IMR-90 (cell line): ENCODE results near the gene RNF151. TPM values are rescaled to one million over a fixed set of nuclear protein-coding genes. Genes with fewer than 3 reads are reported as not detected.

Source experiments
- ATAC-seq: fragments of 200-7000 bp; cut with Tn5 transposase; 2 replicates; pipeline ENCODE4 v1.9.1; 2020; ENCODE audit warnings: low read depth, mild to moderate bottlenecking, moderate library complexity
- Bru-seq: library from RNA; stranded (reverse); fragments of 400-500 nt; gene quantifications from one replicate; lab custom pipeline; 2021; lab: Mats Ljungman, UMichigan
- BruChase-seq, 2 experiments: library from RNA; stranded (reverse); fragments of 400-500 nt; gene quantifications; one replicate each; lab custom pipeline; 2021; lab: Mats Ljungman, UMichigan
- BruUV-seq: library from RNA; stranded (reverse); fragments of 400-500 nt; replicated peaks from 2 replicates; lab custom pipeline; 2021; lab: Mats Ljungman, UMichigan
- CTCF ChIA-PET: fragments of 300-600 bp; formaldehyde crosslinking; extraction: SDS; loops from one replicate; lab custom pipeline; 2021; ENCODE audit warnings: antibody characterized with exemption; lab: Yijun Ruan, JAX
- POLR2A ChIA-PET: fragments of 300-600 bp; sonication (Branson Sonifier 250); formaldehyde crosslinking; loops from one replicate; lab custom pipeline; 2022; ENCODE audit warnings: antibody characterized with exemption; ENCODE audit not compliant: unreplicated experiment; lab: Charles Lee
- DNase-seq: peaks from one replicate; pipeline ENCODE4 v3.0.0; 2013
- H2AFZ ChIP-seq: replicated peaks from 2 replicates; pipeline ENCODE3; 2013; ENCODE audit warnings: low read length, mild to moderate bottlenecking; ENCODE audit not compliant: poor library complexity
- H2AK5ac ChIP-seq: 2 replicates; pipeline ENCODE4 v1.6.1; 2013; ENCODE audit warnings: low read depth, low read length, inconsistent platforms
- H2AK9ac ChIP-seq: replicated peaks from 2 replicates; pipeline ENCODE3; 2013; ENCODE audit warnings: mild to moderate bottlenecking, low read depth, low read length, moderate library complexity; ENCODE audit not compliant: poor library complexity
- H2BK120ac ChIP-seq: 2 replicates; pipeline ENCODE4 v1.6.1; 2013; ENCODE audit warnings: low read depth, low read length, inconsistent platforms
- H2BK15ac ChIP-seq: 3 replicates; pipeline ENCODE4 v1.6.1; 2013; ENCODE audit warnings: low read depth, low read length, inconsistent platforms
- H2BK20ac ChIP-seq: 2 replicates; pipeline ENCODE4 v1.6.1; 2013; ENCODE audit warnings: low read depth, mild to moderate bottlenecking, inconsistent platforms, low read length, moderate library complexity
- H2BK5ac ChIP-seq: 2 replicates; pipeline ENCODE4 v1.6.1; 2013; ENCODE audit warnings: mild to moderate bottlenecking, low read depth, low read length, inconsistent platforms; ENCODE audit not compliant: poor library complexity, severe bottlenecking
- H3K14ac ChIP-seq: replicated peaks from 2 replicates; pipeline ENCODE4 v1.6.1; 2013; ENCODE audit warnings: low read depth, low read length, inconsistent platforms
- H3K18ac ChIP-seq: 2 replicates; pipeline ENCODE4 v1.6.1; 2013; ENCODE audit warnings: low read depth, low read length, control low read depth
- H3K23ac ChIP-seq: 2 replicates; pipeline ENCODE4 v1.6.1; 2013; ENCODE audit warnings: low read depth, low read length, inconsistent platforms
- H3K27ac ChIP-seq: 2 replicates; pipeline ENCODE4 v1.5.1; 2013; ENCODE audit warnings: mild to moderate bottlenecking, control low read depth, low read length; ENCODE audit not compliant: insufficient read depth
- H3K27me3 ChIP-seq: 2 replicates; pipeline ENCODE4 v1.6.1; 2013; ENCODE audit warnings: low read length; ENCODE audit not compliant: control insufficient read depth, insufficient read depth
- H3K36me3 ChIP-seq: 2 replicates; pipeline ENCODE4 v1.6.1; 2013; ENCODE audit warnings: low read length, mixed read lengths; ENCODE audit not compliant: control insufficient read depth, insufficient read depth
- H3K4ac ChIP-seq: 2 replicates; pipeline ENCODE4 v1.6.1; 2013; ENCODE audit warnings: low read depth, low read length, inconsistent platforms
- H3K4me1 ChIP-seq: 2 replicates; pipeline ENCODE4 v1.6.1; 2013; ENCODE audit warnings: low read length, mixed read lengths; ENCODE audit not compliant: control insufficient read depth, insufficient read depth
- H3K4me2 ChIP-seq: 2 replicates; pipeline ENCODE4 v1.6.1; 2013; ENCODE audit warnings: low read depth, mild to moderate bottlenecking, control low read depth, low read length, moderate library complexity
- H3K4me3 ChIP-seq: 2 replicates; pipeline ENCODE4 v1.5.1; 2013; ENCODE audit warnings: low read depth, mild to moderate bottlenecking, control low read depth, low read length, moderate library complexity; ENCODE audit not compliant: insufficient read depth
- H3K56ac ChIP-seq: 2 replicates; pipeline ENCODE4 v1.6.1; 2013; ENCODE audit warnings: low read length, inconsistent platforms; ENCODE audit not compliant: insufficient read depth; ENCODE audit errors: extremely low read depth
- H3K79me1 ChIP-seq, 2 experiments: 2 replicates each; pipeline ENCODE4 v1.6.1; 2013; ENCODE audit warnings: low read length in 2 of 2, inconsistent platforms in 1 of 2, low read depth in 1 of 2
- H3K9ac ChIP-seq: 2 replicates; pipeline ENCODE4 v1.6.1; 2013; ENCODE audit warnings: low read depth, low read length, control low read depth
- H3K9me1 ChIP-seq: 2 replicates; pipeline ENCODE4 v1.6.1; 2013; ENCODE audit warnings: low read length, inconsistent platforms; ENCODE audit not compliant: insufficient read depth
- H3K9me3 ChIP-seq: 2 replicates; pipeline ENCODE4 v1.6.1; 2013; ENCODE audit warnings: low read length; ENCODE audit not compliant: control insufficient read depth, insufficient read depth
- H4K20me1 ChIP-seq: 2 replicates; pipeline ENCODE4 v1.6.1; 2013; ENCODE audit warnings: low read length, inconsistent platforms; ENCODE audit not compliant: insufficient read depth
- H4K5ac ChIP-seq: 2 replicates; pipeline ENCODE4 v1.6.1; 2013; ENCODE audit warnings: mild to moderate bottlenecking, low read depth, low read length, control low read depth
- H4K8ac ChIP-seq, 2 experiments: 2 replicates each; pipeline ENCODE4 v1.6.1; 2013; ENCODE audit warnings: low read depth in 2 of 2, low read length in 2 of 2, control low read depth in 1 of 2, inconsistent platforms in 1 of 2
- H4K91ac ChIP-seq: 2 replicates; pipeline ENCODE4 v1.6.1; 2013; ENCODE audit warnings: low read depth, low read length, inconsistent platforms; ENCODE audit not compliant: insufficient read depth
- CEBPB ChIP-seq: IDR thresholded peaks from 2 replicates; pipeline ENCODE4 v1.6.1; 2012; ENCODE audit warnings: low read depth, low read length, improper control_type of control experiment
- FOS ChIP-seq: fragments of 150-350 bp; IDR thresholded peaks from 2 replicates; pipeline ENCODE4 v1.6.1; 2016; ENCODE audit warnings: low read depth, low read length
- MAZ ChIP-seq: IDR thresholded peaks from 2 replicates; pipeline ENCODE4 v1.6.1; 2012; ENCODE audit warnings: low read depth, mild to moderate bottlenecking, low read length, improper control_type of control experiment, moderate library complexity, borderline replicate concordance
- NFE2L2 ChIP-seq: fragments of 150-350 bp; IDR thresholded peaks from 2 replicates; pipeline ENCODE4 v1.6.1; 2016; ENCODE audit warnings: low read depth, mild to moderate bottlenecking, low read length
- RFX5 ChIP-seq: IDR thresholded peaks from 2 replicates; pipeline ENCODE4 v1.8.0; 2012; ENCODE audit warnings: low read depth, mild to moderate bottlenecking, low read length, moderate library complexity
- WGBS, 2 experiments: methylation state at CpG; one replicate each; pipeline versions ENCODE4 v1.1.5 to v1.1.7; 2013; ENCODE audit warnings: missing lambda C conversion rate in 2 of 2; ENCODE audit not compliant: insufficient read length in 1 of 2; ENCODE audit errors: extremely low coverage in 2 of 2; 5-methylcytosine and 5-hydroxymethylcytosine counted together
- dilution Hi-C: fragments of 300-500 bp; cut with HindIII; formaldehyde crosslinking; loops from one replicate; pipeline ENCODE4 v1.14.3; 2018; ENCODE audit warnings: low sequenced_read_pairs; ENCODE audit not compliant: unreplicated experiment
- in situ Hi-C: fragments of 300-500 bp; cut with MboI; formaldehyde crosslinking; loops from 3 replicates; pipeline ENCODE4 v1.14.3; 2019; ENCODE audit warnings: low sequenced_read_pairs, inconsistent platforms, mixed read lengths
- intact Hi-C: fragments of 100-400 bp; cut with micrococcal nuclease; formaldehyde crosslinking; loops from 2 replicates; pipeline ENCODE4 v1.10.0; 2022
- long read RNA-seq: library from polyadenylated mRNA; unstranded; transcript quantifications from one replicate; pipeline ENCODE4 v2.0.0, GENCODE V29; 2021; ENCODE audit not compliant: unreplicated experiment
- polyA plus RNA-seq, 3 experiments: library from polyadenylated mRNA; depleted of rRNA; stranded (reverse); fragments of >200 nt; gene quantifications; 2 replicates each; pipeline ENCODE4 v1.2.3, GENCODE V29; 2012; ENCODE audit warnings: low replicate concordance in 1 of 3
- total RNA-seq: library from RNA; depleted of rRNA; stranded (reverse); fragments of >200 nt; gene quantifications from 2 replicates; pipeline ENCODE4 v1.2.3, GENCODE V29; 2012; rRNA removed

Gene RNF151
- total RNA-seq (not detected in 2 replicates), polyA plus RNA-seq (2012; rRNA removed) (not detected in 2 replicates), Bru-seq, nascent RNA (percentile 23 among the genes with signal in this experiment), BruChase-seq, experiment 1, labeled RNA remaining after a 6-hour chase (percentile 16 among the genes with signal in this experiment), BruChase-seq, experiment 2, labeled RNA remaining after a 2-hour chase (percentile 17 among the genes with signal in this experiment)
- polyA plus RNA-seq (2012; cell fraction: cytosol; rRNA removed): 0.06 TPM in 1 of 2 replicates, not detected in the other
- 0.54 and 0.58 TPM in 2 replicates for polyA plus RNA-seq (2012; cell fraction: nucleus; rRNA removed; ENCODE audit: low replicate concordance)
- long read RNA-seq: 0 reads

DNA sequence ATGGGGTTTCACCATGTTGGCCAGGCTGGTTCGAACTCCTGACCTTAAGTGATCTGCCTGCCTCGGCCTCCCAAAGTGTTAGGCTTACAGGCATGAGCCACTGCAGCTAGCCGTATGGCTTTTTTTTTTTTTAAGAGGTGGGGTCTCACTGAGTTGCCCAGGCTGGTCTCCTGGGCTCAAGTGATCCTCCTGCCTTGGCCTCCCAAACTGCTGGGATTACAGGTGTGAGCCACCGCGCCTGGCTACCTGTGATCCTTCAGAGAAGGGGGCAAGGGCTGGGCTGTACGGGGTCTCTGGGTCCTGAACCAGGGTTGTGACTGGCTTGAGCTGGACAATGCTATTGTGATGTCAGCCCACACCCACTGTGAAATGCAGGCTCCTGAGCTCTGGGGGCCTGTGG, at the start of gene RNF151:
RNF151 (plus strand) TSS at position 397 of the 400 bp plus-strand sequence. CDS start 26 bp downstream, outside the sequence.
- dilution Hi-C loops (no loop called here), intact Hi-C loops (no loop called here), in situ Hi-C loops (no loop called here)
- Histone ChIP-seq H4K20me1 (peaks cover 32% of the 10 kb centered on the region), H3K4ac (peak within 1 kb of the TSS; percentile 95; the same call in 1 of the 2 replicates), H3K36me3 (peaks cover 22% of the 10 kb centered on the region), H3K27ac (peak within 1 kb of the TSS; percentile 92), H3K9me1 (peaks cover 3% of the 10 kb centered on the region; the same call in 1 of the 2 replicates), H2BK5ac (no peak within 1 kb of the TSS), H3K18ac (no peak within 1 kb of the TSS), H3K14ac (no peak within 1 kb of the TSS), H3K79me1 (peaks cover 9 to 46% of the 10 kb centered on the region in 2 experiments), H4K91ac (no peak within 1 kb of the TSS), H3K56ac (no peak within 1 kb of the TSS), H3K4me2 (peak within 1 kb of the TSS; percentile 100), H3K4me3 (peak within 1 kb of the TSS; percentile 87), H2BK120ac (no peak within 1 kb of the TSS), H3K4me1 (peaks cover 10% of the 10 kb centered on the region), H2AFZ (peak within 1 kb of the TSS; percentile 6), H3K9me3 (no peaks in the 10 kb centered on the region), H2BK15ac (no peak within 1 kb of the TSS), H2BK20ac (no peak within 1 kb of the TSS), H3K27me3 (no peaks in the 10 kb centered on the region), H4K5ac (no peak within 1 kb of the TSS), H3K9ac (peak within 1 kb of the TSS; percentile 93), H4K8ac (peak within 1 kb of the TSS; percentile 73 to 90; a peak in 2 of 4 replicates), H2AK5ac (no peak within 1 kb of the TSS), H3K23ac (no peak within 1 kb of the TSS), H2AK9ac (peak within 1 kb of the TSS; percentile 44)
- TF ChIP-seq MAZ: no peak
- no peak for TF ChIP-seq RFX5
- TF ChIP-seq FOS: no peak
- TF ChIP-seq CEBPB: no peak
- no peak for TF ChIP-seq NFE2L2
- WGBS, 2 experiments: 100% methylated on average over 2 of the region's 6 CpGs; no CpG with 5 or more reads in 1 of the 2 experiments
- DNase-seq (no peak), ATAC-seq (no peak)
- no TSS peak for BruUV-seq
- ChIA-PET POLR2A (no interaction called here), CTCF (no interaction called here)
